Measurements from ENCODE around the gene TXNDC15.

DNA sequence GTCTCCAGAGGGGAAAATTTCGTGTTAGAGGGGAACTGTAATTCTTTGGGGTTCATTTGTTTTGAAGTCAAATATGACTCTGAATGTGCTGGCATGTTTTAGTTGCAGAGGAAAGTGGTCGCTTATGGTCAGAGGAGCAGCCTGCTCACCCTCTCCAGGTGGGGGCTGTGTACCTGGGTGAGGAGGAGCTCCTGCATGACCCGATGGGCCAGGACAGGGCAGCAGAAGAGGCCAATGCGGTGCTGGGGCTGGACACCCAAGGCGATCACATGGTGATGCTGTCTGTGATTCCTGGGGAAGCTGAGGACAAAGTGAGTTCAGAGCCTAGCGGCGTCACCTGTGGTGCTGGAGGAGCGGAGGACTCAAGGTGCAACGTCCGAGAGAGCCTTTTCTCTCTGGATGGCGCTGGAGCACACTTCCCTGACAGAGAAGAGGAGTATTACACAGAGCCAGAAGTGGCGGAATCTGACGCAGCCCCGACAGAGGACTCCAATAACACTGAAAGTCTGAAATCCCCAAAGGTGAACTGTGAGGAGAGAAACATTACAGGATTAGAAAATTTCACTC lies 13.5 kb downstream of the TXNDC15 start:
- TF ChIP-seq ZFP30 (CRISPR knock-in tag; IDR thresholded peaks at IDR 0.05), result no peak
- no peak for TF ChIP-seq ZNF70 (CRISPR knock-in tag; IDR thresholded peaks at IDR 0.05)
- no peak for TF ChIP-seq RARB (CRISPR knock-in tag; IDR thresholded peaks at IDR 0.05)
- TF ChIP-seq, protein P1, sequence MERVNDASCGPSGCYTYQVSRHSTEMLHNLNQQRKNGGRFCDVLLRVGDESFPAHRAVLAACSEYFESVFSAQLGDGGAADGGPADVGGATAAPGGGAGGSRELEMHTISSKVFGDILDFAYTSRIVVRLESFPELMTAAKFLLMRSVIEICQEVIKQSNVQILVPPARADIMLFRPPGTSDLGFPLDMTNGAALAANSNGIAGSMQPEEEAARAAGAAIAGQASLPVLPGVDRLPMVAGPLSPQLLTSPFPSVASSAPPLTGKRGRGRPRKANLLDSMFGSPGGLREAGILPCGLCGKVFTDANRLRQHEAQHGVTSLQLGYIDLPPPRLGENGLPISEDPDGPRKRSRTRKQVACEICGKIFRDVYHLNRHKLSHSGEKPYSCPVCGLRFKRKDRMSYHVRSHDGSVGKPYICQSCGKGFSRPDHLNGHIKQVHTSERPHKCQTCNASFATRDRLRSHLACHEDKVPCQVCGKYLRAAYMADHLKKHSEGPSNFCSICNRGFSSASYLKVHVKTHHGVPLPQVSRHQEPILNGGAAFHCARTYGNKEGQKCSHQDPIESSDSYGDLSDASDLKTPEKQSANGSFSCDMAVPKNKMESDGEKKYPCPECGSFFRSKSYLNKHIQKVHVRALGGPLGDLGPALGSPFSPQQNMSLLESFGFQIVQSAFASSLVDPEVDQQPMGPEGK (CRISPR knock-in tag; IDR thresholded peaks at IDR 0.05; ENCODE audit: borderline replicate concordance), result no peak
- TF ChIP-seq, protein P2, sequence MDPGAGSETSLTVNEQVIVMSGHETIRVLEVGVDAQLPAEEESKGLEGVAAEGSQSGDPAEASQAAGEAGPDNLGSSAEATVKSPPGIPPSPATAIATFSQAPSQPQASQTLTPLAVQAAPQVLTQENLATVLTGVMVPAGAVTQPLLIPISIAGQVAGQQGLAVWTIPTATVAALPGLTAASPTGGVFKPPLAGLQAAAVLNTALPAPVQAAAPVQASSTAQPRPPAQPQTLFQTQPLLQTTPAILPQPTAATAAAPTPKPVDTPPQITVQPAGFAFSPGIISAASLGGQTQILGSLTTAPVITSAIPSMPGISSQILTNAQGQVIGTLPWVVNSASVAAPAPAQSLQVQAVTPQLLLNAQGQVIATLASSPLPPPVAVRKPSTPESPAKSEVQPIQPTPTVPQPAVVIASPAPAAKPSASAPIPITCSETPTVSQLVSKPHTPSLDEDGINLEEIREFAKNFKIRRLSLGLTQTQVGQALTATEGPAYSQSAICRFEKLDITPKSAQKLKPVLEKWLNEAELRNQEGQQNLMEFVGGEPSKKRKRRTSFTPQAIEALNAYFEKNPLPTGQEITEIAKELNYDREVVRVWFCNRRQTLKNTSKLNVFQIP (CRISPR knock-in tag; IDR thresholded peaks at IDR 0.05; ENCODE audit: borderline replicate concordance, low read depth), result no peak
- TF ChIP-seq, protein P3, sequence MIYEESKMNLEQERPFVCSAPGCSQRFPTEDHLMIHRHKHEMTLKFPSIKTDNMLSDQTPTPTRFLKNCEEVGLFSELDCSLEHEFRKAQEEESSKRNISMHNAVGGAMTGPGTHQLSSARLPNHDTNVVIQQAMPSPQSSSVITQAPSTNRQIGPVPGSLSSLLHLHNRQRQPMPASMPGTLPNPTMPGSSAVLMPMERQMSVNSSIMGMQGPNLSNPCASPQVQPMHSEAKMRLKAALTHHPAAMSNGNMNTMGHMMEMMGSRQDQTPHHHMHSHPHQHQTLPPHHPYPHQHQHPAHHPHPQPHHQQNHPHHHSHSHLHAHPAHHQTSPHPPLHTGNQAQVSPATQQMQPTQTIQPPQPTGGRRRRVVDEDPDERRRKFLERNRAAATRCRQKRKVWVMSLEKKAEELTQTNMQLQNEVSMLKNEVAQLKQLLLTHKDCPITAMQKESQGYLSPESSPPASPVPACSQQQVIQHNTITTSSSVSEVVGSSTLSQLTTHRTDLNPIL (CRISPR knock-in tag; IDR thresholded peaks at IDR 0.05; ENCODE audit: low read depth), result no peak
- TF ChIP-seq PPARA (CRISPR knock-in tag; IDR thresholded peaks at IDR 0.05; ENCODE audit: borderline replicate concordance), result no peak
- TF ChIP-seq ZC3H10 (CRISPR knock-in tag; IDR thresholded peaks at IDR 0.05), result no peak
- TF ChIP-seq, protein P4, sequence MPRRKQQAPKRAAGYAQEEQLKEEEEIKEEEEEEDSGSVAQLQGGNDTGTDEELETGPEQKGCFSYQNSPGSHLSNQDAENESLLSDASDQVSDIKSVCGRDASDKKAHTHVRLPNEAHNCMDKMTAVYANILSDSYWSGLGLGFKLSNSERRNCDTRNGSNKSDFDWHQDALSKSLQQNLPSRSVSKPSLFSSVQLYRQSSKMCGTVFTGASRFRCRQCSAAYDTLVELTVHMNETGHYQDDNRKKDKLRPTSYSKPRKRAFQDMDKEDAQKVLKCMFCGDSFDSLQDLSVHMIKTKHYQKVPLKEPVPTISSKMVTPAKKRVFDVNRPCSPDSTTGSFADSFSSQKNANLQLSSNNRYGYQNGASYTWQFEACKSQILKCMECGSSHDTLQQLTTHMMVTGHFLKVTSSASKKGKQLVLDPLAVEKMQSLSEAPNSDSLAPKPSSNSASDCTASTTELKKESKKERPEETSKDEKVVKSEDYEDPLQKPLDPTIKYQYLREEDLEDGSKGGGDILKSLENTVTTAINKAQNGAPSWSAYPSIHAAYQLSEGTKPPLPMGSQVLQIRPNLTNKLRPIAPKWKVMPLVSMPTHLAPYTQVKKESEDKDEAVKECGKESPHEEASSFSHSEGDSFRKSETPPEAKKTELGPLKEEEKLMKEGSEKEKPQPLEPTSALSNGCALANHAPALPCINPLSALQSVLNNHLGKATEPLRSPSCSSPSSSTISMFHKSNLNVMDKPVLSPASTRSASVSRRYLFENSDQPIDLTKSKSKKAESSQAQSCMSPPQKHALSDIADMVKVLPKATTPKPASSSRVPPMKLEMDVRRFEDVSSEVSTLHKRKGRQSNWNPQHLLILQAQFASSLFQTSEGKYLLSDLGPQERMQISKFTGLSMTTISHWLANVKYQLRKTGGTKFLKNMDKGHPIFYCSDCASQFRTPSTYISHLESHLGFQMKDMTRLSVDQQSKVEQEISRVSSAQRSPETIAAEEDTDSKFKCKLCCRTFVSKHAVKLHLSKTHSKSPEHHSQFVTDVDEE (CRISPR knock-in tag; IDR thresholded peaks at IDR 0.05), result no peak
- no peak for TF ChIP-seq SNAI2 (CRISPR knock-in tag; IDR thresholded peaks at IDR 0.05)
- TF ChIP-seq ZNF8 (CRISPR knock-in tag; IDR thresholded peaks at IDR 0.05), result no peak
- TF ChIP-seq ZFP3 (CRISPR knock-in tag; IDR thresholded peaks at IDR 0.05), result no peak
- TF ChIP-seq ISL1 (CRISPR knock-in tag; IDR thresholded peaks at IDR 0.05), result no peak
